ENCODE data around the gene H6PD. TPM values are rescaled to one million over a fixed set of nuclear protein-coding genes. Genes with fewer than 3 reads are reported as not detected.
A peak's percentile ranks its signal among the peaks of the same experiment; 100 is the strongest.

Gene H6PD
- total RNA-seq, 4 donors from 2014 or later, result 27.0 to 62.2 (median 44.0) TPM

- no peak for ATAC-seq
- Histone ChIP-seq H3K4me3 (no peak overlapping the region), H3K27me3 (no peaks in the 10 kb centered on the region), H3K36me3 (no peaks in the 10 kb centered on the region), H3K4me1 (peaks cover 0 to 6% (median 0%) of the 10 kb centered on the region in 3 donors), H3K9me3 (no peaks in the 10 kb centered on the region), H3K27ac (no peak overlapping the region)
- TF ChIP-seq EP300 (IDR thresholded peaks at IDR 0.05), result no peak
- WGBS, 2 donors (ENCODE audit: low coverage in 1 of 2), result 100% methylated on average over 4 of the region's 10 CpGs; no CpG with 5 or more reads in 1 of the 2 donors
Measured at GRCh38 chr1:9191231-9191630, 43.3 kb upstream of the H6PD start.

- TF ChIP-seq POLR2AphosphoS5 (IDR thresholded peaks at IDR 0.05) (no peak), EP300 (IDR thresholded peaks at IDR 0.05) (no peak), CTCF (IDR thresholded peaks at IDR 0.05) (no peak), POLR2A (IDR thresholded peaks at IDR 0.05) (no peak)
- H3K4me1 ChIP-seq, result peaks cover 0 to 20% (median 0%) of the 10 kb centered on the region in 3 donors
- 40 to 90% methylated on average over 1 to 3 of the region's 9 CpGs for WGBS, 2 donors (ENCODE audit: low coverage in 1 of 2)
- H3K9me3 ChIP-seq, result no peaks in the 10 kb centered on the region
- H3K27me3 ChIP-seq, result peaks cover 12% of the 10 kb centered on the region
- no peak for ATAC-seq
- H3K36me3 ChIP-seq, result no peaks in the 10 kb centered on the region
- H3K4me3 ChIP-seq, result no peak overlapping the region
- no peak overlapping the region for H3K27ac ChIP-seq
Measured at GRCh38 chr1:9192578-9193232, 41.9 kb upstream of the H6PD start.

GRCh38 chr1:9193233-9193625 is 41.3 kb upstream of the H6PD start:
- Histone ChIP-seq H3K9me3 (no peaks in the 10 kb centered on the region), H3K4me3 (no peak overlapping the region), H3K4me1 (peaks cover 0 to 25% (median 2%) of the 10 kb centered on the region in 3 donors), H3K36me3 (no peaks in the 10 kb centered on the region), H3K27ac (no peak overlapping the region), H3K27me3 (peaks cover 18% of the 10 kb centered on the region)
- no peak for ATAC-seq
- no peak for TF ChIP-seq POLR2AphosphoS5 (IDR thresholded peaks at IDR 0.05)
- no peak for TF ChIP-seq POLR2A (IDR thresholded peaks at IDR 0.05)
- no peak for TF ChIP-seq EP300 (IDR thresholded peaks at IDR 0.05)
- no peak for TF ChIP-seq CTCF (IDR thresholded peaks at IDR 0.05)
- 65 to 91% methylated on average over 4 to 5 of the region's 5 CpGs for WGBS, 2 donors (ENCODE audit: low coverage in 1 of 2)

- H3K4me1 ChIP-seq, result peaks cover 0 to 33% (median 9%) of the 10 kb centered on the region in 3 donors
- H3K27ac ChIP-seq, result no peak overlapping the region
- no peak overlapping the region for H3K4me3 ChIP-seq
- no peak for TF ChIP-seq POLR2A (IDR thresholded peaks at IDR 0.05)
- TF ChIP-seq POLR2AphosphoS5 (IDR thresholded peaks at IDR 0.05), result no peak
- no peak for TF ChIP-seq EP300 (IDR thresholded peaks at IDR 0.05)
- TF ChIP-seq CTCF (IDR thresholded peaks at IDR 0.05), result no peak
- H3K36me3 ChIP-seq, result no peaks in the 10 kb centered on the region
- no peak for ATAC-seq
- no peaks in the 10 kb centered on the region for H3K9me3 ChIP-seq
- peaks cover 26% of the 10 kb centered on the region for H3K27me3 ChIP-seq
- 77% methylated on average over 2 of the region's 4 CpGs; no CpG with 5 or more reads in 1 of the 2 donors for WGBS, 2 donors (ENCODE audit: low coverage in 1 of 2)
Measured at GRCh38 chr1:9194024-9194423, 40.5 kb upstream of the H6PD start.

GRCh38 chr1:9195651-9196050 is 38.9 kb upstream of the H6PD start:
- peaks cover 42% of the 10 kb centered on the region for H3K27me3 ChIP-seq
- ATAC-seq, result no peak
- H3K36me3 ChIP-seq, result no peaks in the 10 kb centered on the region
- no peaks in the 10 kb centered on the region for H3K9me3 ChIP-seq
- TF ChIP-seq EP300 (IDR thresholded peaks at IDR 0.05) (no peak), POLR2A (IDR thresholded peaks at IDR 0.05) (no peak), CTCF (IDR thresholded peaks at IDR 0.05) (no peak), POLR2AphosphoS5 (IDR thresholded peaks at IDR 0.05) (no peak)
- H3K4me3 ChIP-seq, result no peak overlapping the region
- WGBS, 2 donors (ENCODE audit: low coverage in 1 of 2), result 83 to 96% methylated on average over 3 to 7 of the region's 8 CpGs
- H3K4me1 ChIP-seq, result peaks cover 0 to 34% (median 9%) of the 10 kb centered on the region in 3 donors
- peak overlapping the region in 1 of 4 donors; percentile 41 for H3K27ac ChIP-seq

Measured in gastroesophageal sphincter (tissue), 4 donors.